HG03442 (cell line): Measurements from ENCODE around the gene FAM210A.

Experiments
- ATAC-seq: cut with Tn5 transposase; IDR thresholded peaks from one replicate; pipeline ENCODE4 v1.9.1; 2021; ENCODE audit warnings: mild to moderate bottlenecking, moderate library complexity; ENCODE audit not compliant: unreplicated experiment

Gene FAM210A

DNA sequence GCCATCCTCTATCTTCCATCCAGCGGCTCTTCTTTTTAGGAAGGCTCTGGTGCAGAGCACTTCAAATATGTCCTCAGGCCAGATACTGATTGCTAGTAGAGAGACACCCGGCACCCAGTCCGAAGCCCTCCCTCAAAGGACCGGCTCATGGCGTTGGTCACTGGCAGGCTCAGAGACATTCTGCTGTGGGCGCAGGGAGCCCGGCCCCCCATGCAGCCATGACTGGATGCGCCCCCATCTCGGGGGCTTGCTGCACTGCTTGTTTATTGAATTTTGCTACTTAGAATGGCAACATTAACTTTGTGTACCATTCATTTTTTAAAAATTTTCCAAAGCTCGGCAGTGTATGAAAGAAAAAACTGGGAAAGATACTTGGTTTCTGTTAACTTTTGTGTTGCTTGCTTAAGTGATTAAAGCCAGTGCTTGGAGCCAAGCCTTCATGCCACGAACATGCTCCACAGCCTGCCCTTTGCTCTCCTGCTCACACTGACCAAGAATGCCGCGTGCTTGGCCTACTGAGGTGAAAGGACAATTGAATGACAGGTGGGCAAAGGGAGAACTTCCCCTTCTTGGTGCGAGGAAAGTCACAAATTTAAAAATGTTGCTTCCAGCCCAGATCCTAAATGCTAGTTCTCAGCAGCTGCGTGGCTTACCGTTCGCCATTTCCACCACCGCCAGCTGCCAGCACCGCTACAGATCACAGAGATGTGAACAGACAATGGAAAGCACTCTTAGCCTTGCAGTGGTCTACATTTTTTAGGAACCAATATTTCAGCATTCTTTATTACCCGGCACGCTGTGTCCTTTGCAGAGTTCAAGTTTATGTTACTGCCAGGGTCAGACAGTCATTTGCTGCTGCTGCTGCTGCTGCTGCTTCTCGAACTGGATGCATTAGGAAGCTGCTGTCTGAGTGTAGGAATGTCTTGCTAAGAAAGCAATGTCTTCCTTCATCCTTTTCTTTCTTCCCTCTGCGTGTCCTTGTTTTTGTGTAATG, 76.7 kb downstream of the FAM210A start:
- no peak for ATAC-seq

DNA sequence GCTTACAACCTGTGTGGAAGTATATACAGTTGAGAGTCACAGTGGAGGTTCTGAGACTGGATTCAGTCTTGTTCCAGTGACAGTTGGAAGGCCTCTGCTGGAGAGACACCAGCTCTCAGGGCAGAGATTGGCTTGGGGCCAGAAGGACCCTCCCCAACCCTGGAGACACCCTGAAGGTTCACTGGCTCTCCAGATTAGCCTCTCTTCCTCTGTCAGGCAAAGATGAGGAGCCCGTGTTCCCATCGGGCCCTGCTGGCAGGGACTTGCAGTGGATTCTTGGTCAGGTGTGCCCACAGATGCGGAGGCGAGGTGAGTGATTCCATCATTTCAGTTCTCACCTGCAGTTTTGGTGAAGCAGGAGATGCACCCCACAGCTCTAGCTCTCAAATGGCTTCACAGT, 78.6 kb downstream of the FAM210A start:
- no peak for ATAC-seq

DNA sequence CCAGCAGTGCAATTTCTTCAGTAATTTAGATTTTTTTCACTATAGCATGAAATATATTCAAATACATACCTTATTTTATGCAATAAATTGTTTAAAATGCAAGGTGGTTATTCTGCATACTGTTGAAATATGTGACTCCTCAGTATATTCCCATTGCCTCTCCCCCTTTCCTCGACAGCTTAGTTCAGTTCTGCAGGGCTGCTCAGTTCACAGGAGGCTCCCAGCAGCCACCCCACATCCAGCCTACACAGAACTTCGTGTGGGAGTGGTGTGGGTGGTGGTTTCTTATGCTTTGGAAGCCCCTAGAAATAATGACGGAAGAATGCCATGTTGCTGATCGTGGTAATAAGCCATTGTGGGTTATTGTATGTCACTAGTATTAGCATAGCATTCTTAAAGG, 79.7 kb downstream of the FAM210A start:
- no peak for ATAC-seq

DNA sequence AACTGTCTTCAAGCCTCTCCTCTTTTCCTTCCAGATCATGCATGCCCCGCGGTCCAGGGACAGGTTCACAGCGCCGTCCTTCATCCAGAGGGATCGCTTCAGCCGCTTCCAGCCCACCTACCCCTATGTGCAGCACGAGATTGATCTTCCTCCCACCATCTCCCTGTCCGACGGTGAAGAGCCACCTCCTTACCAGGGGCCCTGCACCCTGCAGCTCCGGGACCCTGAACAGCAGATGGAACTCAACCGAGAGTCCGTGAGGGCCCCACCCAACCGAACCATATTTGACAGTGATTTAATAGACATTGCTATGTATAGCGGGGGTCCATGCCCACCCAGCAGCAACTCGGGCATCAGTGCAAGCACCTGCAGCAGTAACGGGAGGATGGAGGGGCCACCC, 81.3 kb downstream of the FAM210A start:
- ATAC-seq = no peak

DNA sequence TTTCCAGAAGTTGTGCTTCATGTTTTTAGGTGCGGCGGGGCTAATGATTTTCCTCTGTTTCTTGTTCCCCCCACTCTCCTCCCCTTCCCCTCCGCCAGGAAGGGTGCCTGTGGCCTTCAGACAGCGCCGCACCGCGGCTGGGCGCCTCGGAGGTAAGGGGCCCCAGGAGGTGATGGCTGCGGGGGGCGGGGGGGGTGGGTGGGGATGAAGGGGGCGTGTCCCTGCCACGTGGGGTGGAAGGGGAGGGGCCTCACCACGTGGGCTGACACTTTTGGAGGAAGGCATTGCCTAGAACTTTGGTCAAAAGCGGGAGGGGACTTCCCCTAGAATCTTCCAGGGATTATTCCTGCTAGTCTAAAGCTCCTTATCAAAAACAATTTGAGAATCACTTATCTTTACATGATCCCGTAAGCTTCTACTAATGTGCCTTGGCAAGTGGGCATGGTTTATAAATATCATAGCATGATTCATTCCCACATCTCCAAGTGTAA, 83.1 kb downstream of the FAM210A start:
- ATAC-seq = no peak

DNA sequence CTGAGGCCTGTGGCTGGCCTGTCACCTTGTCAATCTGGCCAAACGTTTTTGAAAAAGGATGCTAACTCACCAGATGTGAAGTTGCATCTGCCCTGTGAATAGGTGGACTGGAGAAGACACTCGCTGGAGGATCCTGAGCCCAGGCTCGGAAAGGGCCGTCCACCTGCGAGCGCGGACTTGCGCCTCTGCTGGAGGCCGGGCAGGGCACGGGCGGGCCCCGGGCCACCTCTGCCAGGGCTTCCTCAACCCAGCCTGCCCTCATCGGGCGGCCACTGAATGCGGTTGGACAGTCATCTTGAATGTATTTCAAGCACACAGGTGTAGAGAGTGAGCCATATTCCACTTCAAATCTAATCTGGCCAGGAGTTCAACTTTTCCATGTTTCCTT, 83.9 kb downstream of the FAM210A start:
- ATAC-seq = no peak

DNA sequence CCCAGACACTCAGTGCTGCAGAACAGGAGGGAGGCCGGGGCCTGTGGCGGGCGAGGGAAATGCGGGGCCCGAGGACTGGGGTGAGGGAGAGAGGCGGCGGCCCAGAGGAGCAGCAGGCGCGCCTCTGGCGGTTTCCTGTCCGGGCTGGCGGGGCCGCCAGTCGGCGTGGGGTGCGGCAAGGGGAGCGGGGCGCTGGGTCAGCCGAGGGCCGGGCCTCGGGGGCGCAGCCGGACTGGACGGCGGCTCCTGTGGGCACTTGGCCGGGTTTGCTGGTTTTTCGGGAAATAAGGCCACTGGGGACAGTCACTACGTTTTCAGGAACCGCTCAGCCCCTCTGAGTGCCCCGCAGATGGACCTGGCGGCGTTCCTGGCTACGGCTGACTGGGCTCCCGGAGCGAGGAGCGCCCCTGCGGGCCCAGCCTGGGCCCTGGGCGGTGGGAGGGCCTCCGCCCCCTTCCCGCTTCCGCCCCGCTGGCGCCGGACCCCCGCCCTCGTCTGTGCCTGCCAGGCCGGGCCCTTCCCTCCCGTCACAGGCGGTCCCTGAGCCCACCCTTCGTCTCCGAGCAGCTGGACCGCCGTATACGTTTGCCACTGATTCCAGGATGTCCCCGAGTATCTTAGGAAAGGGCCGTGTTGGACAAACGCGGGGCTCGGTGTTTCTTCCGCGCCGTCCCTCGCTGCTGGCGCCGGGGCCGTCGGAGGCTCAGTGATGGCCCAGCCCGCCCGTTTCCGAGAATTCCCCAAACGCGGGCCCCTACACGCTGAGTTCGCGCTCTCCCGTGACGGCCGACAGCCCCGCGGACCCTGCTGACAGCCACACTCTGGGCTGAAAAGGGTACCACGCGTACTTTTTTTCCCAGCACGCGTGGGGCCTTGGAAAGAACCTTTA, 84.6 kb downstream of the FAM210A start:
- no peak for ATAC-seq

DNA sequence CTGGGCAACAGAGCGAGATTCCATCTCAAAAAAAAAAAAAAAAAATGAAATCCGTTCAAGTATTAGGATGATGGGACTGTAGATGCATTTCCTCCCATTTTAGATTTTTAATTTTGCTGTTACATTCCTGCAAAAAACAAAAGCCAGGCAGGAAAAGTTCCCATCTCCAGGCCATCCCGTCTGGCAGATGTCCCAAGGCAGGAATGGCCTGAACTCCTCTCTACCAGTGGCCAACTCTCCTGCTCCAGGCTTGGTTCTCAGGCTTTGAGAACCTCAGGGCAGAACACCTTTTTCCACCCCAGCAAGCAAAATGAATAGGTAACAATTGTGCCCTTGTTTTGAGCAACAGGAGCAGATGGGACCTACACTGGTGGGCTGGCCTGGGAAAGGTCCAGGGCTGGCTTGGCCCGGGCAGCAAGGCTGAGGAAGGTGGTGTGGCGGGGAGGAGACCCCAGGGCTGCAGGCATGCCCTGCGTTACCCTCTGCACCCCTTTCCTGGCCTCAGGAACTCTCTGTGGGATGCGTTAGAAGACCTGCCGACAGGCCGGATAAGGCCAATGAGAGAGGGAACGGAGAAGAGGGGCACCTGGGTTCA, 86.0 kb downstream of the FAM210A start:
- ATAC-seq = no peak

DNA sequence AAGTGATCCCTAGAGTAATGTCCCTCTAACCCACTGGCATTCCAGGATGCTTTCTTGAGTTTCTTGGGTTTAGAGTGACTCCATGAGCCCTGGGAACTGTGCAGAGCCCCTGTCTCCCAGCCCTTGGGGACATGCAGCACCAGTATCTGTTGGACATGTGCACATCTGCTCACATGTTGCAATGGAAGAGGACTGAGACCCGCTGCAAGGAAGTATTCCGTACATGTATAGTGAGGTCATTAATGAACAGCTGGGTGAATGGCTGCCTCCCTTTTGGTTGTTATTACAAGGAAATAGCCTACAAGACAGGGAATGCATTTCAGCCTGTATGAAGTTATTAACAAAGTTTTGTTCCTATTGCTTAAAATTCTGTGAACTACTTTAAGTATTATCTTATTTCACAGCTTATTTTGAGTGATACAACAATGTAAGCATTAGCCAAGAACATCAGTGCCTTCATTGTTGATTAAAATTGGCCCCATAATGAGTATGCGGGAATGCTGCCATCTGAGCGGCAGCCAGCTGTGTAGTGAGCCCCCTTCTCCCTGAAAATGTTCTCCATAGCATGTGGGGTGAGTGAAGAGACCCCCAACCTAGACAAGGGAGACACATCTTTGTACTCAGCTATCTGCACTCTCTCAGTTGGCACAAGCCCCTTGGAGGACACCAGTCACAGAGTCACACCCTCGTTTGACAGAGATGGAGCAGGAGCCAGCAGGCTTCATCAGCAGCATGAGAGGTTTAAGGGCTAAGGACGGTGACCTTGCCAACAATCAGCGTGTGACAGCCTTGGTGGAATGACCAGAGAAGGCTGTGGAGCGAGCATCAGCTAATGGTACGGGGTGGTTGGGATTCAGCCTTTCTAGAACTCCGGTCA, 87.4 kb downstream of the FAM210A start:
- ATAC-seq = no peak

DNA sequence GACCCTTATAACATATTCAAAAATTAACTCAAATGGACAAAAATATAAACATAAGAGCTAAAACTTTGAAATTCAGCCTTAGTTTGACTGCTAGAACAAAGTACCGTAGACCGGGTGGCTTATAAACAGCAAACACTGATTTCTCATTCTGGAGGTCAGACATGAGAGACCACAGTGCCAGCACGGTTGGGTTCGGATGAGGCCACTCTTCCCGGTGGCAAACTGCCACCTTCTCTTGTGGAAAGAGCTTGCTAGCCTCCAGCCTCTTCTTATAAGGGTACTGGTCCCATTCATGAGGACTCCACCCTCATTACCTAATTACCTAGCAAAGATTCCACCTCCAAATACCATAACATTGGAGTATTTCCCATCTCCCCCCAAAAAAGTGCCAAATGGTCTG, 91.3 kb downstream of the FAM210A start:
- no peak for ATAC-seq

DNA sequence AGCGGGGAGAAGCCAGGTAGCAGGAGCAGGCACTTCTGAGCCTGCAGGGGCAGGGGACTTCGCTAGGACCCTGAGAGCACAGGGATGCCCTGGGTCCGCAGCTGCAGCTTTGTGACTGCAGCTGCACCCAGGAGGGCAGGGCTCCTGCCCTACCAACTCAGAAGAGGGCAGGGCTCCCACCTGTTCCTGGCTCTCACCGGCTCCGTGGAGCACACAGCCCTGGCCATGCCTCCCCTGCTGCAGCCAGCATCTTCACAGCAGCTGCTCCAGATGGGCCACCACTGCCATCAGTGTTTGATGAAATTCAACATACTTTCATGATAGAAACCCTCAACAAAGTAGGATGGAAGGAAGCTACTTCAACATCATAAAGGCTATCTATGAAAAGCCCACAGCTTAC, 92.7 kb downstream of the FAM210A start:
- ATAC-seq = no peak

DNA sequence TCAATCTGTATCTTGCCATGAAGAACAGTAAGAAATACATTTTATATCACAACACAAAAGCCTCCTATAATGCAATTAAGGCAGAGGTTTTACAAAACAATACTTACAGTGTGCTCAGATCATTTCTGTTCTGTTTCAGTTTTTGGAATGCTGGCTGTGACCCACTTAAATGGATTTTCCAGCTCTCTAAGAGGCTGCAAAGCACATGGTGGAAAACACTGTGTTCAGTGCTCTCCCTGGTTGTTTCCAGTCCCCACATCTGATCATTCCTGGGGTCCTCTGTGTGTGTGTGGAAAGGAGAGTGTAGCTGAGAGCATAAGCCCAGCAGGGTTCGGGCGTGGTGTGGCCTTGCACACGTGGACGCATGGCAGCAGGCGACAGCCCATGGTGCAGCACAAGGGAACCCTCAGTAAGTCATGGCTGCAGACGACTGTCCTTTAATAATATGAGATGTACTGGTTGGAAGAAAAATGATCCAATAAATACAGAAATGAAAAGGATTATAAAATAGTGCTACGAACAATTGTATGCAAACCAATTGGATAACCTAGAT, 95.6 kb downstream of the FAM210A start:
- no peak for ATAC-seq

DNA sequence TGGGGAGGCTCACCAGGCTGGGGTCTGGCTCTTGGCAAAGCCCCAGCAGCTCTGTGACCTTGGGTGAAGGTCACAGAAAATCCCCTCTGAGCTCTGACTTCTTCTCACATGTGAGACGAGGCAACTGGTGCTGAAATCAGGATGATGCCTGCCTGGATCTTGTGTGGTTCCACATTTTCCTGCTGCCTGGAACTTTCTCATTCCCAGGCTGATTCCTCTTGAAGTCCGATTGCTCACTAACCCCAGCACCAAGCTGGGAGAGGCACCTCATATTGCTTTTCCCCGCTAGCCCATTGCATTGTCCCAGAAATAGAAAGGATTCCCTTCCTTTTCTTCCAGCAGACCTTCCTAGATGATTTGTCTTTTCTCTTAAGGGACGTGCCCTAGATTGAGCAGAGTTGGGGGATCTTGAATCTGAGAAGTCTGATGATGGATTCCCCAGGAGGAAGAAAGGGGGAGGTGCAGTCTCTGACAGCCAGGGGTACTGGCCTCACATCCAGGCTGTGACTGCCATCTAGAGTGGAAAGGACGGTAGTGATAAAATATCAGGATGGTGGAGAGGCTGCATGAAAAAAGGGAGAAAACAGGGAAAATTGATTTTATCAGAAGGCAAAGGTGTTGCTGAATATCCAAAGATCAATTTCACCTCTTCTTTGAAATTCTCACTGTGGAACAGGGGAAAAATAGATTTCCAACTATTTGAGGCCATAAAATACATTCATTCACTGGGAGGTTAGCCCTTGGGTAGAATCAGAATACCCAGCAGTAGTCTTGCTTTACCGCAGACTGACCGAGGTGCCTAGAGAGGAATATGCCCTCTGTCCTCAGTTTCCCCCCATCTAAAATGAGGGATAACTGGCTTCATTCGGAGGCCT, 96.3 kb downstream of the FAM210A start:
- peak; percentile 79 for ATAC-seq

DNA sequence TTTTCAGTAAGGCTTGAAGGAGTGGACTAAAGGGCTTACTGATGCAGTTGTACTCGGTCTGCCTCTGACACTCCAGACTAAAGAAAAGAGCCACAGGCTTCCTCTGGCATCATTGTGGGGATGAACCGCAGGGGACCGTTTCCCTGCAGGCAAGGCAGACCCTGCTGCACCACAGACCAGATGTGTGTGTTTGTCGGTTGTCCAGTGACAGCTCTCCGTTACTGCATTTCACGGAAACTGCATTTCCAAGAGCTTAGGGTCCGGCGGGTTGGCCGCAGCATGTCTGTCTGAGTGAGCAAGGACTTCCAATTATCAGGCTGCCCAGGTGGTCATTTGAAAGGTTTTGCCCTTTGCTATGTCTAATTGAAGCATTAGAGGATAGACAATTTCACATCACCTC, 98.1 kb downstream of the FAM210A start:
- no peak for ATAC-seq

DNA sequence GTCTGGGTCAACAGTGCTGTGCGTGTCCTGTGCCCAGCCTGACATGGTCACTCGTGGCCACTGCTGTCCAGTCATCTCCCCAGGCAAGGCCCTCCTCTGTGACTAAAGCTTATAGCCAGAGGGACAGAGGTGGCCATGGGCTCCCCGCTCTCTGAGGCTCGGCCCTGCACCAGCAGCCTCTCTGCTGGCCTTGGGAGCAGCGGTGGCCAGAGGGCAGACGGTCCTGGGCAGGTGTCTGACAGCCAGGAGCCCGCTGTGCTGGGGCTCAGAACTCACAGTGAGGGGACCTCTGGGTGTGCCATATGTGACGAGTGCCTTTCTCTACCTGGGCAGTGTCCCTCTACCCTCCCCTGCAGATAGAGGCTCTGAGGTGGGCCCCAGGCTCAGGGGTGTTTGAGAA, 98.7 kb downstream of the FAM210A start:
- ATAC-seq = no peak

DNA sequence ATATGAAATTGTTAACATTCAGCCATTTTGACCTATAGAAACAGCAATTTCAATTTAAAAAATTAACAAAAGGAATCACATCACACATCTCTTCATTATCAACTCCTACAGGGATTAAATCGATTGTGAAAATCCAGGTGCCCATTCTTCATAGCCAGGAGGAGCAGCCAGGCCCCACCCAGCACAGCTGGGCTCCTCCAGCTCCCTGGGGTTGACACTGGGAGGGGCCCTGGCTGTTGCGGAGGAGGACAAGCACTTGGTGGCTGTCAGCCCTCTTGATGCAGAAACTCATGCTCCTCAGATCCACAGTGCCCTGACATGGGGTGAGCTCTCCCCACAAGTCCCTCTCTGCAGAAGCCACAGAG, 99.8 kb downstream of the FAM210A start:
- ATAC-seq = no peak

DNA sequence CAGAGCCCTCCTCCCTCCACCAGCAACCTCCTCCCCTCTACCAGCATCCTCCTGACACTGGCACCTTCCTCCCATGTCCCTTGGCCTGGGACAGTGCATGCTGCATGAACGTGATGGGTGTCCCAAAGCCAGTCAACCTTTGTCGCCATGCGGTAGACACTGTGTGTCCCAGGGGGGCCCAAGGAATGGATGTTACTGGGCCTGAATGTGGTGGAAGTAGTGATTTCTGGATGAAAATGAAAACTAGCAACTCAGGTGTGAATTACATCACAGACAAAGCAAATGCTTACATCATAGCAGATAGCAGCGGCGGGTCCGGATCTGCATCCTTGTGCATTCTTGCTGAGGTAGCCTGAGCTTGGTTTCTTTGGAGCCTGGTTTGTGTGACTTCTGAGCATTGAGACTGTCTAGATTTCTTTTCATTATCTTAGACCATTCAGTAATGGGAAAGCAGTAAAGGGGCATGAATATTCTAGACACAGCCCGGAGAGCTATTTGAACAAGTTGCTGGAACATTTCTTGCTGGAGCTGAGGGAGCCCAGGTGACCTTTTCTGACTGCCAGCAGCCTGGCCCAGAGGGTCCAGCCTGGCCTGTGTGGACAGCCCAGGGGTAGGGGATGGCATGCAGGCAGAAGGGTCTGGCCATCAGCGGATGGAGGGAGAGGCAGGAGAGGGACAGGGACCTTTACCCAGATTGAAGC, 100.4 kb downstream of the FAM210A start:
- ATAC-seq = no peak

DNA sequence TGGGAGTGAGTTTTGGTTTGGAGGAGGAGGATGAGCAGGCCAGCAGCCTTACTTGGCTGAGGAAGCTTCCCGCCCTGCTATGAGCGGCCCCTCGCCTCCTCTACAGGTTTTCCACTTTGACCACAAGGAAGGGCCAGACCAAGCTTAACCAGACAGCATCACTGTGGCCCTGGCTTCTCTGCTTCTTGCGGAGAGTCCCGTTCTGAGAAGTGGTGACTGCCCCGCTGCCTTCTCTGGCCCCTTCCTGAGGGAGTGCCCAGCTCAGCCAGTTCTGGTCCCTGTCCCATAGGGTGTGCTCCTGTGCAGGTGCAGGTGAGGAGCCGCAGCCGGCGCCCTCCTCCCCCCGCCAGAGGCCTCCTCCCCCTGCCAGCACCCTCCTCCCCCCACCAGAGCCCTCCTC, 101.0 kb downstream of the FAM210A start:
- no peak for ATAC-seq
